ENCODE measurements around the gene ROR1. TPM values are rescaled to one million over a fixed set of nuclear protein-coding genes. Genes with fewer than 3 reads are reported as not detected.

The ROR1 gene
- total RNA-seq, 4 donors from 2014 or later, result 8.8 to 30.4 (median 14.1) TPM

GRCh38 chr1:64131155-64131554 is 357.3 kb downstream of the ROR1 start:
- DNase-seq (ENCODE audit: low spot score), result no peak
- TF ChIP-seq CTCF (IDR thresholded peaks at IDR 0.05), result no peak

GRCh38 chr1:64133036-64133435 is 359.2 kb downstream of the ROR1 start:
- DNase-seq (ENCODE audit: low spot score) (no peak), ATAC-seq (ENCODE audit: low FRiP score) (peak; percentile 49)
- TF ChIP-seq CTCF (IDR thresholded peaks at IDR 0.05), result no peak

More at GRCh38 chr1:64131155-64131554, 357.3 kb downstream of the ROR1 start:
- no peak for ATAC-seq (ENCODE audit: low FRiP score)

GRCh38 chr1:64135462-64136223 is 361.8 kb downstream of the ROR1 start:
- no peak for DNase-seq (ENCODE audit: low spot score)
- peak; percentile 49 for ATAC-seq (ENCODE audit: low FRiP score)
- no peak for TF ChIP-seq CTCF (IDR thresholded peaks at IDR 0.05)

GRCh38 chr1:64136296-64136695 is 362.5 kb downstream of the ROR1 start:
- TF ChIP-seq CTCF (IDR thresholded peaks at IDR 0.05), result no peak
- DNase-seq (ENCODE audit: low spot score) (no peak), ATAC-seq (ENCODE audit: low FRiP score) (no peak)

GRCh38 chr1:64136752-64137411 is 363.1 kb downstream of the ROR1 start:
- peak; percentile 60 for ATAC-seq (ENCODE audit: low FRiP score)
- peak in 2 of 3 donors; percentile 20 to 78 for TF ChIP-seq CTCF (IDR thresholded peaks at IDR 0.05)
- DNase-seq (ENCODE audit: low spot score), result peak; percentile 95

GRCh38 chr1:64137412-64137803 is 363.6 kb downstream of the ROR1 start:
- TF ChIP-seq CTCF (IDR thresholded peaks at IDR 0.05), result no peak

GRCh38 chr1:64139877-64140276 is 366.1 kb downstream of the ROR1 start:
- TF ChIP-seq CTCF (IDR thresholded peaks at IDR 0.05), result no peak
- ATAC-seq (ENCODE audit: low FRiP score) (no peak), DNase-seq (ENCODE audit: low spot score) (no peak)

More at GRCh38 chr1:64137412-64137803, 363.6 kb downstream of the ROR1 start:
- DNase-seq (ENCODE audit: low spot score) (no peak), ATAC-seq (ENCODE audit: low FRiP score) (no peak)

All from omental fat pad (tissue), 4 donors.